Cardiac fibroblast (primary cell): ENCODE data around the gene KCNMA1.
"Not testable (repeated sequence)": the region's sequence is repeated elsewhere in the genome, so short reads cannot be mapped to it uniquely, and the experiment has no call there.

Experiments used
- DNase-seq, 2 donors: peaks; one replicate each; pipeline versions ENCODE4 v3.0.0 to v3.0.0-alpha.2; 2010; ENCODE audit warnings: low read depth in 2 of 2
- H3K4me3 ChIP-seq, 2 donors: replicated peaks in 1 of 2; 1 replicate in 1 of 2; 2 replicates in 1 of 2; pipeline ENCODE4 v1.5.1; 2011; ENCODE audit warnings: low read depth in 2 of 2, low read length in 2 of 2, mild to moderate bottlenecking in 2 of 2, moderate library complexity in 1 of 2
- TF ChIP-seq, protein P1 (sequence below): IDR thresholded peaks from one replicate; pipeline ENCODE4 v1.5.1; 2011; ENCODE audit warnings: low read depth, mild to moderate bottlenecking, low read length, inconsistent platforms

Gene KCNMA1

DNA sequence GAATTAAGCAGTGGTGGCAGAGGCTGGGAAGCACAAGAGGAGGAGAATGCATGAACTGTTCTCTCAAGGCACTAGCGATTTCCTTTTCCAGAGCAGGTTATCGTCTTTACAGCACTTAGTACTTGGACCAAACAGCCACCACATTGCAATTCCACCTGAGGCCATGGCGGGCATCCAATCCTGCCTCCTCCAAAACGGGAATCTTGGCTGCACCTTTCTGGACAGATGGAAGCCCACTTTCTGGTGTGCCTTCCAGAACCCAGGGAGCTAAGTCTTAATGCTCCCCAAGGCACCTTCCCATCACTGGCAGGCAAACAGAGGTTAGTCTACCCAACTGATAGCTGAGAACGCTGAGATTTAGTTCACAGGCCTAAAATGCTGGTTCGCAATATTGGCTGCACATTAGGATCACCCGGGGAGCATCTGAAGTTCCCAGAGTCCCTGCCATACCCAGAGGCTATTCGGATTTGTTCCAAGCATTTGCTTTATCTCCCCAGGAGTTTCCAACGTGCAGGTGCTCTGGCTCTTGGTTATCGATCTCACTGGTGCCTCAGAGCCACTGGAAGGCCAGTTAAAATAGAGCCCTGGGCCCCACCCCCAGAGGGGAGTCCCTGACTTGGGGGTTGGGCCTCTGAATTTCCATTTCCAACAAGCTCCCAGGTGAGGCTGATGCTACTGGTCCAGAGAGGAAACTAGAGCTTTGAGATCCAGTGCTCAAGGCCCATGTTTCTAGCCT is 62.2 kb downstream of the KCNMA1 start:
- TF ChIP-seq, protein P1, sequence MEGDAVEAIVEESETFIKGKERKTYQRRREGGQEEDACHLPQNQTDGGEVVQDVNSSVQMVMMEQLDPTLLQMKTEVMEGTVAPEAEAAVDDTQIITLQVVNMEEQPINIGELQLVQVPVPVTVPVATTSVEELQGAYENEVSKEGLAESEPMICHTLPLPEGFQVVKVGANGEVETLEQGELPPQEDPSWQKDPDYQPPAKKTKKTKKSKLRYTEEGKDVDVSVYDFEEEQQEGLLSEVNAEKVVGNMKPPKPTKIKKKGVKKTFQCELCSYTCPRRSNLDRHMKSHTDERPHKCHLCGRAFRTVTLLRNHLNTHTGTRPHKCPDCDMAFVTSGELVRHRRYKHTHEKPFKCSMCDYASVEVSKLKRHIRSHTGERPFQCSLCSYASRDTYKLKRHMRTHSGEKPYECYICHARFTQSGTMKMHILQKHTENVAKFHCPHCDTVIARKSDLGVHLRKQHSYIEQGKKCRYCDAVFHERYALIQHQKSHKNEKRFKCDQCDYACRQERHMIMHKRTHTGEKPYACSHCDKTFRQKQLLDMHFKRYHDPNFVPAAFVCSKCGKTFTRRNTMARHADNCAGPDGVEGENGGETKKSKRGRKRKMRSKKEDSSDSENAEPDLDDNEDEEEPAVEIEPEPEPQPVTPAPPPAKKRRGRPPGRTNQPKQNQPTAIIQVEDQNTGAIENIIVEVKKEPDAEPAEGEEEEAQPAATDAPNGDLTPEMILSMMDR: no peak
- DNase-seq: no peak
- H3K4me3 ChIP-seq: no peak overlapping the region

DNA sequence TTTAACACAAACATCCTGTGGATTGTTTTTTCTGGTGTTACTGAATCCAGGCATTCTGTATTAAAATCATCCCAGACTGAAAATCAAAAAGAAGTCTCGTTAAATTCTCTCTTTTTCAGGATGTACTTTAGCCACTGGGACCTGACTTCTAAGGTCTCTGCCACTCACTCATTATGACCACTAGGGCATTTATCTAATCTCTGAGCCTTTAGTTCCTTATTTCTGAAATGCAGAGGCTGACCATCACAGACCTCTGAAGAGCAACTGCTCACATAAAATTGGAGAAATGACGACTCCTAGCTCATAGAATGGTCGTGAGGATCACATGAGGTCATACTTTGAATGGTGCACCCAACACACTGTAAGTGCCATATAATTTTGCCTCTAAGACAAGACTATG is 63.2 kb downstream of the KCNMA1 start:
- DNase-seq: no peak
- TF ChIP-seq, protein P1: no peak
- no peak overlapping the region for H3K4me3 ChIP-seq

DNA sequence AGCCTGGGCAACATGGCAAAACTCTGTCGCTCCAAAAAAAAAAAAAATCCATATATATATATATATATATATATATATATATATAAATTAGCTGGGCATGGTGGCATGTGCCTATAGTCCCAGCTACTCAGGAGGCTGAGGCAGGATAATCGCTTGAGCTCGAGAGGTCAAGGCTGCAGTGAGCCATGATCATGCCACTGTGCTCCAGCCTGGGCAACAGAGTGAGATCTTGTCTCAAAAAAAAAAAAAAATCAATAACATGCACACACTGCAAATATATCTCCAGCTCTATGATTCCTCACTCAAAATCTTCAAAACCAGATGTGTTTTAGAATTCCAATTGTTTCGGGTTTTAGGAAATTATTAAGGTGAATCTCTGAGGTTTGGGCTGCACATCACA is 65.1 kb downstream of the KCNMA1 start:
- not testable (repeated sequence) for DNase-seq, H3K4me3 ChIP-seq

DNA sequence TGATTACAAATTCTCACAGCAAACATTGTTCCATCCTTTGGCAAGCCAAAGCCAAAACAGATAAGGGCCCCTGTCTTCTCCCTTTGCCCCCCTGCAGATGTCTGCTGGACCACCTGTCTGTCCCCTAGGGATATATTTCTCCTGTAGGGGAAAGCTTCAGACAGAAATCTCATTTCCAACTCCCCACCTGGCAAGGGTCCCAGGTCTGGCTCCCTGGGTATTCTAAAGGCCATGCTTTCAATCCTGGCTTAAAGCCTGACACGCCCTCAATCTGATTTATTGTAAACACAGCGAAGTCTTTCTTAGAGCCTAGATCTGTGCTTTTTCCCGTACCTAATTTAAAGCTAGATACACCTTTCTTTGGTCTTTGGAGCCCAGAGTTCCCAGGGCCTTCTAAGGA is 66.1 kb downstream of the KCNMA1 start:
- no peak overlapping the region for H3K4me3 ChIP-seq
- TF ChIP-seq, protein P1: no peak
- no peak for DNase-seq

DNA sequence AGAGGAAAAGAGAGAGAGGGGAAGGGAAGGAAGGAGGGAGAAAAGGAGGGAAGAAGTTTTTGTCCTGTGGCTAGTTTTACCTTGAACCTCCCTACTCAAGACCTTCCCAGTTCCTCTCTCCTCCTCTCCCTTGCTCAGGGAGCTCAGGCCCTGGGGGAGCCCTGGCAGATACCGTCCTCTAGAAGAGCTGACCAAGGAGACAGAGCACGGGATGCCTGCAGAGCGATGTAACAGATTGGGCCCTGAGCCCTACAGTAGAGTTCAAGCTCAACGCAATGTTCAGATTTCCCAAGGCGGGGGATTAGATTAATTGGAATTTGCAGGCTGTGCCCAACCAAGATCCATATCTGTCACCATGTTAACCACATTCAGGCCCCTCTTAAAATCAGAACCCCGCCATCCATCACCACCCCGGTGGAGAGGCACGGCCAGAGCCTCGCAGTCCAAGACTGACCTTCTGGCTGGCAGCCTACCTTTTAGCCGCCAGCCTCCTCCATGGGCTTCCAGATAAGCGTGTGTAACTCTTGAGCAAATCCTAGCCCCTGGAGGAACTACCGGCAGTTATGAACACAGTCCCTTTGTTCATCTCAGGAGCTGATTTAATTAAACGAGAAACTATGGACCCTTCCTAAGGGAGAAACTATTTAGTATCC is 70.6 kb downstream of the KCNMA1 start:
- no peak overlapping the region for H3K4me3 ChIP-seq
- TF ChIP-seq, protein P1: no peak
- peak; percentile 21 to 27 for DNase-seq

DNA sequence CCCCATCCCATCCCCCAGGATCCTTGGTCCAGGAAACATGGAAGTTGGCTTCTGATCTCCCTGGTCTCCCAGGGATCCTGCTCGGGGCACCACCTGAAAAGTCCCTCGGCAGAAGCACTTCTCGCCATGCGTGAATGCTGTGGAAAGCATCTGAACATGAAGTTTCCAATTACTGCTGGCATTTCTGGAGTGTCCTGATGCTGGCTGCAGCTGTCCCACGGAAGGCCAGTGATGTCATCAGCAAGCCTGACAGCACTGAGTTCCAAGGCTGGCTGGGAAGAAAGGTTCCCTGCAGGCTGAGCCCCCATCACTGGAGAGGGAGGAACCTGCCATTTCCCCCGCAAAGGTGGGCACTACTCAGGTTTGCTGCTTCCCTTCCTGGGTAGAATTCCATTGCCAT is 71.4 kb downstream of the KCNMA1 start:
- DNase-seq: no peak
- TF ChIP-seq, protein P1: no peak
- H3K4me3 ChIP-seq: no peak overlapping the region

DNA sequence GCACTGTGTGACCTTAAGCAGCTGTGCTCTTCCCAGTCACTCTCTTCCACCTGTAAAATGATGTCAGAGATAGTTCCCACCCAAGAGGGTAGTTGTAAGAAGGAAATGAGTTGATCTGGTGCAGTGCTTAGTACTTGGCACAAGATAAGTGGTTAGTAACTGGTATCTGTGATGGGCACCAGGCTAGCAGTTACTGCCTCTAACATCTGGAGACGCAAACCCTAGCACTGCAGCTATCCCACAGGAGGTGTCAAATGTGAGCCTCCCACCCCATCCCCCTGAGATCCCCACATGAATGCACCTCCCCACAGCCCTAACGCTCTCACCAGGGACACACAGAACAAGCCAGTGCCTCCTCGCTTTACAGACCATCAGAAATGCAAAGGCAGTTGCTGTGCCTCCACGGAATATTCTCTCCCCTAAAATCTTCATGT is 72.0 kb downstream of the KCNMA1 start:
- H3K4me3 ChIP-seq: no peak overlapping the region
- no peak for DNase-seq
- TF ChIP-seq, protein P1: no peak
